DND-41 (cell line): Measurements from ENCODE around the gene RBM22.

Experiments used
- EZH2 ChIP-seq: IDR thresholded peaks from 3 replicates; pipeline ENCODE4 v1.6.1; 2012; ENCODE audit warnings: borderline replicate concordance, low read depth, mild to moderate bottlenecking, moderate library complexity, low read length, inconsistent platforms; ENCODE audit not compliant: severe bottlenecking
- TF ChIP-seq, protein P1 (sequence below): IDR thresholded peaks from 2 replicates; pipeline ENCODE4 v1.5.1; 2012; ENCODE audit warnings: borderline replicate concordance, low read length, moderate library complexity, mild to moderate bottlenecking; ENCODE audit not compliant: poor library complexity, severe bottlenecking; ENCODE audit errors: extremely low read depth

GRCh38 chr5:150647275-150648251 is 53.3 kb downstream of the RBM22 start:
- TF ChIP-seq, protein P1, sequence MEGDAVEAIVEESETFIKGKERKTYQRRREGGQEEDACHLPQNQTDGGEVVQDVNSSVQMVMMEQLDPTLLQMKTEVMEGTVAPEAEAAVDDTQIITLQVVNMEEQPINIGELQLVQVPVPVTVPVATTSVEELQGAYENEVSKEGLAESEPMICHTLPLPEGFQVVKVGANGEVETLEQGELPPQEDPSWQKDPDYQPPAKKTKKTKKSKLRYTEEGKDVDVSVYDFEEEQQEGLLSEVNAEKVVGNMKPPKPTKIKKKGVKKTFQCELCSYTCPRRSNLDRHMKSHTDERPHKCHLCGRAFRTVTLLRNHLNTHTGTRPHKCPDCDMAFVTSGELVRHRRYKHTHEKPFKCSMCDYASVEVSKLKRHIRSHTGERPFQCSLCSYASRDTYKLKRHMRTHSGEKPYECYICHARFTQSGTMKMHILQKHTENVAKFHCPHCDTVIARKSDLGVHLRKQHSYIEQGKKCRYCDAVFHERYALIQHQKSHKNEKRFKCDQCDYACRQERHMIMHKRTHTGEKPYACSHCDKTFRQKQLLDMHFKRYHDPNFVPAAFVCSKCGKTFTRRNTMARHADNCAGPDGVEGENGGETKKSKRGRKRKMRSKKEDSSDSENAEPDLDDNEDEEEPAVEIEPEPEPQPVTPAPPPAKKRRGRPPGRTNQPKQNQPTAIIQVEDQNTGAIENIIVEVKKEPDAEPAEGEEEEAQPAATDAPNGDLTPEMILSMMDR: no peak
- TF ChIP-seq EZH2: no peak
